VCaP (cell line): ENCODE measurements around the gene EYA2.

Experiments used
- H3K27ac ChIP-seq: fragments of 450-650 bp; 2 replicates; pipeline ENCODE4 v1.5.1; 2017
- CTCF ChIP-seq: fragments of 450-650 bp; conservative IDR thresholded peaks from 2 replicates; pipeline ENCODE4 v1.5.1; 2017; ENCODE audit warnings: mild to moderate bottlenecking, moderate library complexity

Gene EYA2

GRCh38 chr20:47044938-47045337, 150.3 kb downstream of the EYA2 start:
- no peak for TF ChIP-seq CTCF
- H3K27ac ChIP-seq, result no peak overlapping the region

GRCh38 chr20:47048054-47048453, 153.4 kb downstream of the EYA2 start:
- no peak for TF ChIP-seq CTCF
- no peak overlapping the region for H3K27ac ChIP-seq

- no peak for TF ChIP-seq CTCF
- H3K27ac ChIP-seq, result no peak overlapping the region
Observed at GRCh38 chr20:47049771-47050170, 155.1 kb downstream of the EYA2 start.

GRCh38 chr20:47050996-47051395, 156.4 kb downstream of the EYA2 start:
- no peak for TF ChIP-seq CTCF
- no peak overlapping the region for H3K27ac ChIP-seq

GRCh38 chr20:47051936-47052526, 157.4 kb downstream of the EYA2 start:
- H3K27ac ChIP-seq, result no peak overlapping the region
- TF ChIP-seq CTCF, result no peak

- H3K27ac ChIP-seq, result no peak overlapping the region
- TF ChIP-seq CTCF, result no peak
Observed at GRCh38 chr20:47054506-47054905, 159.9 kb downstream of the EYA2 start.

GRCh38 chr20:47054945-47055344, 160.3 kb downstream of the EYA2 start:
- no peak for TF ChIP-seq CTCF
- H3K27ac ChIP-seq, result no peak overlapping the region
